Left lobe of liver (tissue), 2 donors: ENCODE measurements around the gene GALNT2. TPM values are rescaled to one million over a fixed set of nuclear protein-coding genes. Genes with fewer than 3 reads are reported as not detected.

ENCODE experiments used
- ATAC-seq: fragments of 200-7000 bp; cut with Tn5 transposase; one replicate; pipeline ENCODE4 v1.9.1; 2020; ENCODE audit warnings: mild to moderate bottlenecking, moderate library complexity
- DNase-seq: peaks from one replicate; pipeline ENCODE4 v3.0.0-alpha.2; 2020; ENCODE audit warnings: low spot score
- total RNA-seq: library from RNA; stranded (reverse); gene quantifications from one replicate; pipeline ENCODE4 v1.2.1, GENCODE V29; 2021
- donor health status: DM: no; HTN: no; CAD: no; lungs with moderate emphysema.
- donor health status: DM: no; HTN: yes; CAD: no.

Gene GALNT2
- total RNA-seq, 1 donor from 2014 or later: 83.7 TPM

DNA sequence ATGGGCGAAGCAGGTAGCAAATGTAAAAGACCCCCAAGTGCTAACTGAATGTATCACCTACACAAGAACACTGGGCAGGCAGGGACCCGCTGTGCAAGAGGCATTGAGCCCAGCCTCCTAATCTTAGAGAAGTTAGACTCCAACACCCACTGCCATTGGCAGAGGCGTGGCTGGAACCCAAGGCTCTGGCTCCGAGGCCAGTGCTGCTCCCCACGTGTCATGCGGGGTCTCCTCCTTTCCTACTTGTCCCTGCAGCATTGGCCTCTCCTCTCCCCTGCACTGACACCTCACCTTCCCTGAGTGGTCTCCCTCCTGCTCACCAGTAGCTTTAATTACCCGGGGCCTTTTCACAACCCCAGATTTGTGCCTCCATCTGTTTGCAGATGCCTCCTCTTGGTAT lies 107.0 kb downstream of the GALNT2 start:
- ATAC-seq: no peak
- peak; percentile 33 for DNase-seq

- DNase-seq: peak; percentile 41
- no peak for ATAC-seq
These were observed 107.6 kb downstream of the GALNT2 start for GRCh38 chr1:230174471-230175162.

GRCh38 chr1:230175163-230175747 lies 108.2 kb downstream of the GALNT2 start:
- no peak for ATAC-seq
- DNase-seq: peak; percentile 19

DNA sequence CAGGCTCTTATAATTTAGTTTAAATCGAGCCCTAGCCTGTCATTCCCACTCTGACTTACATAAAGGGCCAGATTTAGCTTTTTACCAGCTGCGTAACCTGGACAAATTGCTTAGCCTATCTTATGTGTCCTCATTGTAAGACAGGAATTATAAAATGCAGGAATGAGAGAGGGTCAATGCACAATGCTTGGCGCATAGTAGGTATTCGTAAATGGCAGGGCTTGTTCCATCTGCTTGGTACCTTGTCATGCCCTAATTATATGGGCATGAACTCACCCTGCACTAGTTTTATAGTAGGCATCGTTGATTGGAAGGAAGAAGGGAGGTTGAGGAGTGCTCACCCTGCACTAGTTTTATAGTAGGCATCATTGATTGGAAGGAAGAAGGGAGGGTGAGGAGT lies 108.8 kb downstream of the GALNT2 start:
- no peak for DNase-seq
- no peak for ATAC-seq

DNA sequence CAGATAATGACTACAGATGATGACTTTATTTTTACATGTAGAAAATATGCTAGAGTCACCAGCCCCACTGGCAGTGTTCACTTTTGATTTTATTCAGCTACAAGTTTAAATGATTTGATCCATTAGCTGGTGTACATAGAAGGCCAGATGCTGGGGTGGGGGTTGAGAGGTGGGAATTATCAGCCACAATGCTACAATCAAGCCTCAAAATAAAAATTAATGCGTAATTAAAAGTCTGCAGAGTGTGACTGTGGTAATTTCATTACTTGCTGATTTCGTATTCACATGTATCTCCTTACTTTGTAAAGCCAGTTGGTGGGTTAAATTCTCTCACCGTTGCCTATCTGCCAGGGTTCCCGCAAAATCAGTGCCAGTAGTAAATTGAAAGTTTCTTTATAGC lies 109.3 kb downstream of the GALNT2 start:
- ATAC-seq (no peak), DNase-seq (no peak)

DNA sequence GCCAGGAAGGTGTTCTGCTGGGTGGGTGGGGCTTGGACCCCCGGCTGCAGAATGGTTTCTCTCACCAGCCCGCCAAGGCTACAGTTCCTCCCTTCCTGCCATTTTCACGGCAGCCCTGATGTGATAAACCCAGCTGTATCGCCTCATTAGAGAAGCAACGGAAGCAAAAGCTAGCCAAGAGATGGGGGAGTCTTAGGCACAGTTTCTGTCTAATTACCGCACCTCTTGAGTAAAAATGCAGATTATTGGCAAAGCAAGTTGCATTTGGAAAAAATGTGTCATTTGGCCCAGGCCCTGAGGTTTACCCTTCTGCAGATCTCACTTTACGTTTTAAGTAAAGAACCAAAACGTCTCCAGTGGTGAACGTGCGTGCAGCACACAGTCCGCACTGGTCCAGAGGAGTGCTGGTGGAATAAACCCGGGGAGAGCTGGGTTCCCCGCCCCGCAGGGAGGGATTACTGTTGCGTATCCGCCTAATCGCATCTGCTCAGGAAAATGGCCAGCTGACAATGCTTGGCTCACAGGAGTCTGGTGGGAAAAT lies 109.9 kb downstream of the GALNT2 start:
- peak; percentile 40 for DNase-seq

GRCh38 chr1:230179249-230179648 lies 112.2 kb downstream of the GALNT2 start:
- no peak for ATAC-seq

More for the DNA sequence above, 109.9 kb downstream of the GALNT2 start:
- ATAC-seq: peak; percentile 54

GRCh38 chr1:230185076-230186001 lies 118.3 kb downstream of the GALNT2 start:
- ATAC-seq (peak; percentile 47), DNase-seq (peak; percentile 31)

More at GRCh38 chr1:230179249-230179648, 112.2 kb downstream of the GALNT2 start:
- DNase-seq: no peak

DNA sequence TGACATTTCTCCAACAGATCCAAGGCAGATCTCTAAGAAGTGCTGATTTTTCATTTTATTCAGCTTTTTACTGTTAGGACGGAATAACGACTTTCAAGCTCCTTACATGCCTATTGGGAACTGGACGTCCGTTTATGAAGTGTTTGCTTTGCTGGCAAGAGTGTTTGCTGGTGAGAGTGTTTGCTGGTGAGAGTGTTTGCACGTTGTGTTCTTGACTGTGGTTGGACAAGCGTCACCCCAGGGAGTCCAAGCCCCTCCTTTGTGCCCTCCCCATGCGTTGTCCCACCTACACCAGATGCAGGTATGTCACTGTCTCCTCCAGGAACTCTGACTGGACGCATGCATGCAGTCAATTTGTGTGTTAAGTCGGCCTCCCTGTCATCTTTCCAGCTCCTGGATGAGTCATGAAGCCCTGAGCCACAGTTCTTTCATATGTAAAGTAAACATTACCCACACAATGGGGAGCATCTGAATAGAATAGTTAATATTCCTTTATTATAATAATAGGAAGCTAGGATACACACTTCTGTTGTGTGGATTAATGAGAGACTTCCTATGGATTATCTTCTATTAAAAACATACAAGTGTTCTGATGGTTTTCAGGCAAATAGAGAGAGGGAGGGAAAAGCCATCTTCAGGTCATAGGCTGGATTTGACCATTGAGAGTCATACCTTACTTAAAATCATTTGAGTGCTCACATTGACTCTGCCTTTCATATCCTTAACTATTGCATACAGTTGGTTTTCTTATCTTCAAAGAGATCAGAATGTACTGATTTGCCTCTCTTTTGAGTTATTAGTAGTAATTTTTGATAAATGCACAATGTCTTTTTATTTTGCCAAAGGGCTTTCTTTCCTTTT lies 119.2 kb downstream of the GALNT2 start:
- ATAC-seq (peak; percentile 93), DNase-seq (peak; percentile 76)

DNA sequence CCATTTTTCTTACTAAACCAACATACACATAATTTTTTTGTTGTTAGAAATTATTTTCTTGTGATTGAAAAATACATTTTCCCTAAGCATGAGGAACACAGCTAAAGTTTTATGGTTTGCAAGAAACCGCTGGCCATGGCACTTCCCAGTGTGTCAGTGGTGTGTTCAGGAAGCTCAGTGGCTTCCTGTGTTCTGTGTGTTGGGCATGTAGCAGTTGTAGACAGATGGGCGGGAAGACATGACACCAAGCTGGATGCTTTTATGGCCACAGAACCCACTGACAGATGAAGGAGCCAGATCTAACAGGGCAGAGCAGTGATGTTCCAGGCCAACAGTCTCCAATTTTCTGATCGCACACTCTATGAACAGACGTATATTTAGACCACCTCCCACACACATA lies 119.8 kb downstream of the GALNT2 start:
- DNase-seq (peak; percentile 23), ATAC-seq (no peak)

DNA sequence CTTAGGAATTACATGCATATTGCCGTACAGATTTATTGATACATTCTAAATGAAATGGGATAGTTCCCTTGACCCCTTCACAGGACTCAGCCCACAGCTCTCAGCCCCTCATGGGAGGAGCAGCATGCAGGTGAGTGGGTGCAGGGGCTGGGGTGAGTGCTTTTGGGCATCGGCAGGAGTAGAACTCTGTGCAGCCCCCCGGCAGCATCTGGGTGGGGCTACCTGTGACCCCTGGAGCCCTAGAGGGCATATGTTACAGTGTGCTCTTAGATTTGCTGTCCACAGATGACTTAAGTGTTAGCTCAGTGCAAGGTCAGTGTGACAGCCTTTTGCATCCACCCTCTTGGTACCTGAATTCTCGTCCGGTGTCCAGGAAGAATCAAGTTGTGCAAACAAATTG lies 120.3 kb downstream of the GALNT2 start:
- no peak for ATAC-seq
- peak; percentile 22 for DNase-seq

DNA sequence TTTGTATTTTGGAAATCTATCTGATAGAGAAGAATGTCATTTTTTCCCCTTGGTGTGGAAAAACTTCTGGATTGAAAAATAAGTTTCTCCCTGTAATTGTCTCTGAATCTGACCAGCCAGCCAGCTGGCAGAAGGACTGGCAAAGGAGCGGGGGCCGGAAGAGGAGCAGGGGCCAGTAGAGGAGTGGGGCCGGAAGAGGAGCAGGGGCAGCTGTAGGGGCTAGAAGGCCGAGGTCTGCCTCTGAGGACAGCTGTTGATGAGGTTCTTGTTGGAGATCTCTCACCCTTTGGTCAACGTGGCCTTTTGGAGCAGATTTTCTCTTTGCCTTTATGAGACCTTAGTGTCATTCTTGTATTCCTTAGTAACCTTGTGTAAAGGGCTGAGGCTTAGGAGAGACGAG lies 121.8 kb downstream of the GALNT2 start:
- peak; percentile 22 for DNase-seq
- ATAC-seq: no peak

DNA sequence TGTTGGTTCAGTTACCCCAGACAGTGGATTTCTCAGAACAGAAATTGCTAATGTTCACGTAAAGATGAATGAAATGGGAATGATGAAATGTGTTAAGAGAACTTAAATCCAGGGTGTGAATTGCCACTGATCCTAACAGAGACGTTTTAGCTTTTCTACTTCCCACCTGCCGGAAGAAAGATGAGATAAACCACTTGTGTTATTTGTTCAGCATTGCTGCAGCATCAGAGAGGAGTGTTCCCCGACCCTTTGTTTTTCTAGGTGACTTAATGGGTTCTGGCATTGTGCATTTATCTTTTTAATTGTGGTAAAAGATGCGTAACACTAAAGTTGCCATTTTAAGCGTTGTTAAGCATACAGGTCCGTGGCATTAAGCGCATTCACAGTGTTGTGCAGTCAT lies 122.3 kb downstream of the GALNT2 start:
- DNase-seq (peak; percentile 14), ATAC-seq (no peak)

- DNase-seq: peak; percentile 40
- no peak for ATAC-seq
These were observed 122.8 kb downstream of the GALNT2 start for GRCh38 chr1:230189824-230190223.

GRCh38 chr1:230191079-230191804 lies 124.2 kb downstream of the GALNT2 start:
- ATAC-seq (peak; percentile 64), DNase-seq (peak; percentile 47)

GRCh38 chr1:230191855-230192254 lies 124.8 kb downstream of the GALNT2 start:
- ATAC-seq (no peak), DNase-seq (no peak)

DNA sequence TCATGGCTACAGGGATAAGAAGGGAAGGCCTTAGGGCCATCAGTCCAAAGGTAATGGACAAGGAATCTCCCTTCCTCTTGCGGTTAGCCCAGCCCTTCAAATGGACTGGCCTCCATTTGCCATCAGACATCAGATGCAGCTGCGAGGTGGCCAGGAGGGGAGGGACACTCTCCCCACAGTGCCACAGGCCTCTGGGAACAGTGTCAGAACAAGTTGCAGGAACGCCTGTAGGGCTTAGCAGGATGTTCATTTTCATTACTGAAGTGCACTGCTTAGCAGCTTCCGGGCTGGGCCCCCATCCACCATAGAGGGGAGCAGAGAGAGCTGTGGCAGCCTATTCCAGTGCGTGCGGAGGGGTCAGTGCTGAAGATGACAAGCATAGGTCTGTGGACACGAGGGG lies 127.5 kb downstream of the GALNT2 start:
- no peak for DNase-seq
- ATAC-seq: no peak

GRCh38 chr1:230195199-230195598 lies 128.2 kb downstream of the GALNT2 start:
- no peak for ATAC-seq

GRCh38 chr1:230196077-230196476 lies 129.0 kb downstream of the GALNT2 start:
- ATAC-seq (no peak), DNase-seq (no peak)

More at GRCh38 chr1:230195199-230195598, 128.2 kb downstream of the GALNT2 start:
- DNase-seq: no peak
